Fibroblast of mammary gland (primary cell): ENCODE results near the gene WDR4.
A peak's percentile ranks its signal among the peaks of the same experiment; 100 is the strongest.

Experiments used
- DNase-seq: peaks from one replicate; pipeline ENCODE4 v3.0.0-alpha.2; 2010; ENCODE audit warnings: low read depth
- H3K4me3 ChIP-seq: 2 replicates; pipeline ENCODE4 v1.5.1; 2011; ENCODE audit warnings: low read depth, mild to moderate bottlenecking, low read length, moderate library complexity; ENCODE audit not compliant: control insufficient read depth
- TF ChIP-seq, protein P1 (sequence below): conservative IDR thresholded peaks from 2 replicates; pipeline ENCODE4 v1.5.1; 2011; ENCODE audit warnings: low read depth, low read length, inconsistent platforms; ENCODE audit not compliant: control insufficient read depth, insufficient read depth

WDR4 gene

DNA sequence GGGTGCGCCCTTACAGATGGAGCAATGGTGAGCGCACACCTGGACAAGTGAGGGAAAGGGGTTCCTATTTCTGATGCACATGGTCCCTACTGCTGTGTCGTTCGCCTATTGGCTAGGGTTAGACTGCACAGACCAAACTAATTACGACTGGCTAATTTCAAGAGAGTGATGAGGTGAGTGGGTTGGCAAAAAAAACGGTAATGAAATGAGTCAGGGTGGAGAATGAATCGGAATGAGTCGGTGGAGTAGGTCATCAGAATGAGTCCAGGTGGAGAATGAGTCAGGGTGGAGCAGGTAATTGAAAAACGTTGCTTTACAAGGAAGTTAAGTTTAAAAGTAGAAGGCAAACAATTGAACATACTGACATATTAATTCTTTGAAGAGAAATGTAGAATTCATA lies 79.8 kb downstream of the WDR4 start:
- TF ChIP-seq, protein P1, sequence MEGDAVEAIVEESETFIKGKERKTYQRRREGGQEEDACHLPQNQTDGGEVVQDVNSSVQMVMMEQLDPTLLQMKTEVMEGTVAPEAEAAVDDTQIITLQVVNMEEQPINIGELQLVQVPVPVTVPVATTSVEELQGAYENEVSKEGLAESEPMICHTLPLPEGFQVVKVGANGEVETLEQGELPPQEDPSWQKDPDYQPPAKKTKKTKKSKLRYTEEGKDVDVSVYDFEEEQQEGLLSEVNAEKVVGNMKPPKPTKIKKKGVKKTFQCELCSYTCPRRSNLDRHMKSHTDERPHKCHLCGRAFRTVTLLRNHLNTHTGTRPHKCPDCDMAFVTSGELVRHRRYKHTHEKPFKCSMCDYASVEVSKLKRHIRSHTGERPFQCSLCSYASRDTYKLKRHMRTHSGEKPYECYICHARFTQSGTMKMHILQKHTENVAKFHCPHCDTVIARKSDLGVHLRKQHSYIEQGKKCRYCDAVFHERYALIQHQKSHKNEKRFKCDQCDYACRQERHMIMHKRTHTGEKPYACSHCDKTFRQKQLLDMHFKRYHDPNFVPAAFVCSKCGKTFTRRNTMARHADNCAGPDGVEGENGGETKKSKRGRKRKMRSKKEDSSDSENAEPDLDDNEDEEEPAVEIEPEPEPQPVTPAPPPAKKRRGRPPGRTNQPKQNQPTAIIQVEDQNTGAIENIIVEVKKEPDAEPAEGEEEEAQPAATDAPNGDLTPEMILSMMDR: no peak
- peak; percentile 6 for DNase-seq
- no peak overlapping the region for H3K4me3 ChIP-seq
